HepG2 (cell line): ENCODE data around the gene TM4SF20. TPM values are rescaled to one million over a fixed set of nuclear protein-coding genes. Genes with fewer than 3 reads are reported as not detected.
A peak's percentile ranks its signal among the peaks of the same experiment; 100 is the strongest.

Experiments used
- ATAC-seq: fragments of 200-7000 bp; cut with Tn5 transposase; 3 replicates; pipeline ENCODE4 v1.9.1; 2020; ENCODE audit warnings: mild to moderate bottlenecking, moderate library complexity
- BruUV-seq: library from RNA; stranded (reverse); fragments of 400-500 nt; replicated peaks from 2 replicates; lab custom pipeline; 2021; lab: Mats Ljungman, UMichigan
- CTCF ChIA-PET: fragments of 300-600 bp; formaldehyde crosslinking; extraction: SDS; loops from one replicate; lab custom pipeline; 2021; ENCODE audit warnings: low total read pairs, inconsistent platforms, low intra/inter-chr PET ratio; lab: Yijun Ruan, JAX
- POLR2A ChIA-PET: fragments of 350-600 bp; sonication (Branson Sonifier 250); formaldehyde crosslinking; loops from one replicate; lab custom pipeline; 2020; ENCODE audit warnings: antibody characterized with exemption, inconsistent platforms; lab: Yijun Ruan, JAX
- DNase-seq: peaks from one replicate; pipeline ENCODE4 v3.0.0-alpha.2; 2015; ENCODE audit warnings: low spot score
- FAIRE-seq: peaks from 3 replicates; lab custom pipeline; 2011; peaks lifted over from hg19 to GRCh38; lab: Jason Lieb, UNC
- H2AFZ ChIP-seq: one replicate; pipeline ENCODE4 v1.6.1; 2011; ENCODE audit warnings: low read length, inconsistent platforms
- H3K27ac ChIP-seq: fragments of 300-600 bp; 3 replicates; pipeline ENCODE4 v1.8.0; 2011; ENCODE audit warnings: mixed run types, mild to moderate bottlenecking, mixed read lengths, low read length, inconsistent platforms; ENCODE audit not compliant: insufficient read depth; ENCODE audit errors: extremely low read length
- H3K27me3 ChIP-seq, 2 experiments: fragments of 200-600 bp in 1 of 2; 2 replicates in 1 of 2; 3 replicates in 1 of 2; pipeline versions ENCODE4 v1.6.0 to v1.8.0; 2011; ENCODE audit warnings: low read length in 2 of 2, mild to moderate bottlenecking in 2 of 2, moderate library complexity in 2 of 2, inconsistent platforms in 1 of 2; ENCODE audit not compliant: insufficient read depth in 2 of 2, control insufficient read depth in 1 of 2
- H3K36me3 ChIP-seq, 2 experiments: fragments of 200-600 bp in 1 of 2; replicated peaks in 1 of 2; 2 replicates in 1 of 2; 3 replicates in 1 of 2; pipeline versions ENCODE4 v1.5.1 to v1.8.0; 2011; ENCODE audit warnings: low read length in 2 of 2, inconsistent platforms in 1 of 2; ENCODE audit not compliant: insufficient read depth in 2 of 2, control insufficient read depth in 1 of 2
- H3K4me1 ChIP-seq: 2 replicates; pipeline ENCODE4 v1.5.1; 2012; ENCODE audit warnings: low read length, inconsistent platforms; ENCODE audit not compliant: insufficient read depth
- H3K4me2 ChIP-seq: 2 replicates; pipeline ENCODE4 v1.6.0; 2011; ENCODE audit warnings: low read depth, low read length, inconsistent platforms
- H3K4me3 ChIP-seq, 3 experiments: fragments of 200-600 bp in 1 of 3; sonication (generic), shearing (Covaris generic) in 1 of 3; replicated peaks in 1 of 3; 2 replicates each; pipeline ENCODE4 v1.5.1; 2011 to 2016; ENCODE audit warnings: low read length in 3 of 3, inconsistent platforms in 2 of 3, low read depth in 2 of 3, mild to moderate bottlenecking in 2 of 3, control low read depth in 1 of 3, mixed read lengths in 1 of 3; ENCODE audit not compliant: insufficient read depth in 1 of 3
- H3K79me2 ChIP-seq: one replicate; pipeline ENCODE4 v1.6.1; 2011; ENCODE audit warnings: low read length, inconsistent platforms; ENCODE audit not compliant: insufficient read depth
- H3K9ac ChIP-seq: 2 replicates; pipeline ENCODE4 v1.6.0; 2011; ENCODE audit warnings: mild to moderate bottlenecking, low read depth, low read length, inconsistent platforms; ENCODE audit not compliant: insufficient read depth
- H3K9me3 ChIP-seq: 2 replicates; pipeline ENCODE4 v1.5.1; 2012; ENCODE audit warnings: mild to moderate bottlenecking, low read length
- H4K20me1 ChIP-seq: 2 replicates; pipeline ENCODE4 v1.6.0; 2011; ENCODE audit warnings: inconsistent platforms, mild to moderate bottlenecking, low read length, moderate library complexity; ENCODE audit not compliant: insufficient read depth
- CREM ChIP-seq, 2 experiments: sonication (generic) in 1 of 2; formaldehyde crosslinking in 1 of 2; IDR thresholded peaks; 2 replicates each; pipeline versions ENCODE4 v1.4.0 to v1.6.1; 2016 to 2020; ENCODE audit warnings: antibody characterized with exemption in 1 of 2, mild to moderate bottlenecking in 1 of 2, missing genetic modification reagents in 1 of 2
- DNMT1 ChIP-seq: sonication (generic); formaldehyde crosslinking; IDR thresholded peaks from 2 replicates; pipeline ENCODE4 v1.5.1; 2020; ENCODE audit warnings: mild to moderate bottlenecking, missing genetic modification reagents
- EP300 ChIP-seq, 3 experiments: sonication (generic) in 1 of 3; formaldehyde crosslinking in 1 of 3; IDR thresholded peaks; 2 replicates each; pipeline versions ENCODE4 v1.5.1 to v1.6.1; 2011 to 2020; ENCODE audit warnings: low read depth in 2 of 3, low read length in 2 of 3, borderline replicate concordance in 1 of 3, improper control_type of control experiment in 1 of 3, mild to moderate bottlenecking in 1 of 3, missing genetic modification reagents in 1 of 3, moderate library complexity in 1 of 3
- LCORL ChIP-seq, 2 experiments: fragments of 450-650 bp in 1 of 2; sonication (generic) in 1 of 2; formaldehyde crosslinking in 1 of 2; IDR thresholded peaks; 2 replicates each; pipeline versions ENCODE4 v1.5.0 to v1.6.1; 2017 to 2020; ENCODE audit warnings: antibody characterized with exemption in 1 of 2, missing genetic modification reagents in 1 of 2
- MEF2D ChIP-seq: sonication (generic); formaldehyde crosslinking; IDR thresholded peaks from 2 replicates; pipeline ENCODE4 v1.5.1; 2020; ENCODE audit warnings: mild to moderate bottlenecking, missing genetic modification reagents
- NCOR1 ChIP-seq: fragments of 200-600 bp; sonication (generic); IDR thresholded peaks from 2 replicates; pipeline ENCODE4 v1.7.0; 2017; ENCODE audit warnings: antibody characterized with exemption, low read length, borderline replicate concordance
- SOX13 ChIP-seq, 3 experiments: fragments of 450-650 bp in 1 of 3; sonication (generic) in 1 of 3; formaldehyde crosslinking in 1 of 3; IDR thresholded peaks in 2 of 3; conservative IDR thresholded peaks in 1 of 3; 2 replicates each; pipeline versions ENCODE4 v1.5.0 to v1.6.1; 2016 to 2020; ENCODE audit warnings: antibody characterized with exemption in 1 of 3, mild to moderate bottlenecking in 1 of 3, missing compliant biosample characterization in 1 of 3, missing genetic modification reagents in 1 of 3, moderate library complexity in 1 of 3
- SOX5 ChIP-seq: IDR thresholded peaks from 2 replicates; pipeline ENCODE4 v1.6.1; 2016; ENCODE audit warnings: borderline replicate concordance
- TCF7 ChIP-seq: sonication (generic); IDR thresholded peaks from 2 replicates; pipeline ENCODE4 v1.6.1; 2016; ENCODE audit warnings: antibody characterized with exemption, low read depth
- TCF7L2 ChIP-seq: IDR thresholded peaks from 2 replicates; pipeline ENCODE4 v1.6.1; 2011; ENCODE audit warnings: mild to moderate bottlenecking, low read depth, low read length, moderate library complexity
- XRCC5 ChIP-seq: fragments of 200-400 bp; formaldehyde crosslinking; optimal IDR thresholded peaks from 2 replicates; pipeline ENCODE3; 2017; ENCODE audit warnings: mild to moderate bottlenecking, low read length
- ZNF121 ChIP-seq: sonication (generic); formaldehyde crosslinking; IDR thresholded peaks from 2 replicates; pipeline ENCODE4 v1.5.0; 2020; ENCODE audit warnings: mild to moderate bottlenecking, missing genetic modification reagents
- ZNF430 ChIP-seq: sonication (generic); formaldehyde crosslinking; IDR thresholded peaks from 2 replicates; pipeline ENCODE4 v1.9.0; 2021; ENCODE audit warnings: mild to moderate bottlenecking, missing genetic modification reagents
- ZNF564 ChIP-seq: sonication (generic); formaldehyde crosslinking; IDR thresholded peaks from 2 replicates; pipeline ENCODE4 v1.8.1; 2023; ENCODE audit warnings: mild to moderate bottlenecking, missing genetic modification reagents
- ZNF703 ChIP-seq: sonication (generic); formaldehyde crosslinking; IDR thresholded peaks from 2 replicates; pipeline ENCODE4 v1.5.1; 2020; ENCODE audit warnings: missing genetic modification reagents, mild to moderate bottlenecking, moderate library complexity, borderline replicate concordance
- ZNF768 ChIP-seq: sonication (generic); formaldehyde crosslinking; IDR thresholded peaks from 2 replicates; pipeline ENCODE4 v1.4.0; 2020; ENCODE audit warnings: missing genetic modification reagents
- WGBS: methylation state at CpG from one replicate; pipeline ENCODE4 v1.1.6; 2017; ENCODE audit warnings: low lambda C conversion rate; 5-methylcytosine and 5-hydroxymethylcytosine counted together
- in situ Hi-C: cut with HindIII; loops from 2 replicates; pipeline ENCODE4 v1.10.0; 2017; ENCODE audit warnings: low pct_unique_long_range_greater_than_20kb; ENCODE audit not compliant: extremely low pct_ligation_motif_present
- intact Hi-C: fragments of 100-400 bp; cut with micrococcal nuclease; formaldehyde crosslinking; loops from one replicate; pipeline ENCODE4 v1.10.0; 2022; ENCODE audit not compliant: unreplicated experiment
- polyA plus RNA-seq, 8 experiments: library from polyadenylated mRNA; depleted of rRNA in 3 of 8; stranded (reverse) in 7 of 8; unstranded in 1 of 8; fragments of >200 nt; fragmentation: Illumina TruSeq in 4 of 8; extraction: Trizol in 4 of 8; gene quantifications; 2 replicates each; pipeline versions ENCODE4 v1.2.1 to v1.2.3, GENCODE V29; 2011 to 2016; ENCODE audit warnings: low read depth in 4 of 8, missing spikeins in 1 of 8, mixed read lengths in 1 of 8; ENCODE audit not compliant: insufficient read depth in 1 of 8
- total RNA-seq, 5 experiments: library from RNA; depleted of rRNA; stranded (reverse); fragments of >200 nt; fragmentation: Illumina TruSeq; extraction: Trizol; gene quantifications; 2 replicates each; pipeline ENCODE4 v1.2.3, GENCODE V29; 2016; ENCODE audit warnings: low read depth in 1 of 5
- TF ChIP-seq, protein P1 (sequence below): sonication (generic); formaldehyde crosslinking; conservative IDR thresholded peaks from 2 replicates; pipeline ENCODE4 v1.4.0; 2020; ENCODE audit warnings: mild to moderate bottlenecking, missing genetic modification reagents, moderate library complexity
- TF ChIP-seq, protein P2 (sequence below): sonication (generic); formaldehyde crosslinking; conservative IDR thresholded peaks from 2 replicates; pipeline ENCODE4 v1.8.1; 2023; ENCODE audit warnings: missing genetic modification reagents
- TF ChIP-seq, protein P3 (sequence below): IDR thresholded peaks from 2 replicates; pipeline ENCODE4 v1.6.1; 2012; ENCODE audit warnings: inconsistent platforms

Gene TM4SF20
- total and polyA plus RNA-seq, 2 of the 13 experiments (the other 11 are each of a cell fraction or from before 2014, with no cell fraction given), result not detected

GRCh38 chr2:227313310-227313709, 65.8 kb downstream of the TM4SF20 start:
- H3K4me1 ChIP-seq, result peaks cover 48% of the 10 kb centered on the region
- H3K4me3 ChIP-seq, result peak overlapping the region in 1 of 3 experiments; percentile 54; a peak in 1 of 6 replicates
- no peaks in the 10 kb centered on the region for H3K79me2 ChIP-seq
- no TSS peak for BruUV-seq
- H3K27me3 ChIP-seq, result no peaks in the 10 kb centered on the region
- no peaks in the 10 kb centered on the region for H3K36me3 ChIP-seq
- H3K27ac ChIP-seq, result peak overlapping the region; percentile 81
- in situ Hi-C loops, result no loop called here
- H3K4me2 ChIP-seq, result peak overlapping the region; percentile 84
- WGBS, result 61% methylated on average over 1 of the region's 1 CpG
- CTCF ChIA-PET, result no interaction called here
- H3K9ac ChIP-seq, result no peak overlapping the region; the same call in 1 of the 2 replicates
- H3K9me3 ChIP-seq, result no peaks in the 10 kb centered on the region
- intact Hi-C loops, result loop anchor here (2.0 to 5.0 kb wide), 2 partner anchors 13 to 76 kb away; no protein-coding TSS in a partner anchor
- H4K20me1 ChIP-seq, result no peaks in the 10 kb centered on the region
- peak overlapping the region; percentile 52 for H2AFZ ChIP-seq
- POLR2A ChIA-PET, result interaction anchor here (1.9 kb wide), 1 partner anchor 12 kb away, joined by 9 read pairs; the partner anchor contains the start of gene MFF
- FAIRE-seq (no peak), ATAC-seq (peak; percentile 63), DNase-seq (peak; percentile 73)
- TF ChIP-seq, protein P1, sequence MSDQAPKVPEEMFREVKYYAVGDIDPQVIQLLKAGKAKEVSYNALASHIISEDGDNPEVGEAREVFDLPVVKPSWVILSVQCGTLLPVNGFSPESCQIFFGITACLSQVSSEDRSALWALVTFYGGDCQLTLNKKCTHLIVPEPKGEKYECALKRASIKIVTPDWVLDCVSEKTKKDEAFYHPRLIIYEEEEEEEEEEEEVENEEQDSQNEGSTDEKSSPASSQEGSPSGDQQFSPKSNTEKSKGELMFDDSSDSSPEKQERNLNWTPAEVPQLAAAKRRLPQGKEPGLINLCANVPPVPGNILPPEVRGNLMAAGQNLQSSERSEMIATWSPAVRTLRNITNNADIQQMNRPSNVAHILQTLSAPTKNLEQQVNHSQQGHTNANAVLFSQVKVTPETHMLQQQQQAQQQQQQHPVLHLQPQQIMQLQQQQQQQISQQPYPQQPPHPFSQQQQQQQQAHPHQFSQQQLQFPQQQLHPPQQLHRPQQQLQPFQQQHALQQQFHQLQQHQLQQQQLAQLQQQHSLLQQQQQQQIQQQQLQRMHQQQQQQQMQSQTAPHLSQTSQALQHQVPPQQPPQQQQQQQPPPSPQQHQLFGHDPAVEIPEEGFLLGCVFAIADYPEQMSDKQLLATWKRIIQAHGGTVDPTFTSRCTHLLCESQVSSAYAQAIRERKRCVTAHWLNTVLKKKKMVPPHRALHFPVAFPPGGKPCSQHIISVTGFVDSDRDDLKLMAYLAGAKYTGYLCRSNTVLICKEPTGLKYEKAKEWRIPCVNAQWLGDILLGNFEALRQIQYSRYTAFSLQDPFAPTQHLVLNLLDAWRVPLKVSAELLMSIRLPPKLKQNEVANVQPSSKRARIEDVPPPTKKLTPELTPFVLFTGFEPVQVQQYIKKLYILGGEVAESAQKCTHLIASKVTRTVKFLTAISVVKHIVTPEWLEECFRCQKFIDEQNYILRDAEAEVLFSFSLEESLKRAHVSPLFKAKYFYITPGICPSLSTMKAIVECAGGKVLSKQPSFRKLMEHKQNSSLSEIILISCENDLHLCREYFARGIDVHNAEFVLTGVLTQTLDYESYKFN (CRISPR knock-in tag), result peak; percentile 12; the same call in 1 of the 2 replicates
- TF ChIP-seq NCOR1 (peak; percentile 38; the same call in 1 of the 2 replicates), ZNF430 (CRISPR knock-in tag) (no peak), ZNF703 (CRISPR knock-in tag) (no peak), TCF7 (peak; percentile 68), SOX13 (IDR thresholded peaks at IDR 0.05) (no peak), SOX13 (CRISPR knock-in tag; conservative IDR thresholded peaks at IDR 0.05 in 1 of 2, IDR thresholded peaks at IDR 0.05 in 1 of 2) (peak in 1 of 2 experiments; percentile 76; a peak in 2 of 4 replicates), TCF7L2 (peak; percentile 68; the same call in 1 of the 2 replicates), CREM (IDR thresholded peaks at IDR 0.05) (peak; percentile 21; the same call in 1 of the 2 replicates), CREM (CRISPR knock-in tag; IDR thresholded peaks at IDR 0.05) (no peak), SOX5 (CRISPR knock-in tag) (peak; percentile 21; the same call in 1 of the 2 replicates), XRCC5 (no peak), MEF2D (CRISPR knock-in tag) (no peak), LCORL (IDR thresholded peaks at IDR 0.05) (no peak), LCORL (CRISPR knock-in tag; IDR thresholded peaks at IDR 0.05) (peak; percentile 25; the same call in 1 of the 2 replicates), EP300 (IDR thresholded peaks at IDR 0.05; ENCODE audit: low read depth in 2 of 2, low read length in 2 of 2) (peak in 1 of 2 experiments; percentile 67; a peak in 1 of 4 replicates), EP300 (CRISPR knock-in tag; IDR thresholded peaks at IDR 0.05; ENCODE audit: borderline replicate concordance) (no peak), DNMT1 (CRISPR knock-in tag) (no peak), ZNF768 (CRISPR knock-in tag) (no peak), ZNF121 (no peak), ZNF564 (no peak)
- TF ChIP-seq, protein P2, sequence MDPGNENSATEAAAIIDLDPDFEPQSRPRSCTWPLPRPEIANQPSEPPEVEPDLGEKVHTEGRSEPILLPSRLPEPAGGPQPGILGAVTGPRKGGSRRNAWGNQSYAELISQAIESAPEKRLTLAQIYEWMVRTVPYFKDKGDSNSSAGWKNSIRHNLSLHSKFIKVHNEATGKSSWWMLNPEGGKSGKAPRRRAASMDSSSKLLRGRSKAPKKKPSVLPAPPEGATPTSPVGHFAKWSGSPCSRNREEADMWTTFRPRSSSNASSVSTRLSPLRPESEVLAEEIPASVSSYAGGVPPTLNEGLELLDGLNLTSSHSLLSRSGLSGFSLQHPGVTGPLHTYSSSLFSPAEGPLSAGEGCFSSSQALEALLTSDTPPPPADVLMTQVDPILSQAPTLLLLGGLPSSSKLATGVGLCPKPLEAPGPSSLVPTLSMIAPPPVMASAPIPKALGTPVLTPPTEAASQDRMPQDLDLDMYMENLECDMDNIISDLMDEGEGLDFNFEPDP (CRISPR knock-in tag), result 0 out of 2 replicates have a peak, but pooled peaks have one; percentile 84
- TF ChIP-seq, protein P3, sequence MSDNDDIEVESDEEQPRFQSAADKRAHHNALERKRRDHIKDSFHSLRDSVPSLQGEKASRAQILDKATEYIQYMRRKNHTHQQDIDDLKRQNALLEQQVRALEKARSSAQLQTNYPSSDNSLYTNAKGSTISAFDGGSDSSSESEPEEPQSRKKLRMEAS, result peak; percentile 23; the same call in 1 of the 2 replicates
